Gastroesophageal sphincter (tissue), 4 donors: Measurements from ENCODE around the gene MIER2. TPM values are rescaled to one million over a fixed set of nuclear protein-coding genes. Genes with fewer than 3 reads are reported as not detected.

Experiments used
- ATAC-seq: fragments of 150-250 bp; one replicate; pipeline ENCODE4 v1.9.1; 2016; ENCODE audit warnings: mild to moderate bottlenecking, moderate library complexity
- H3K27ac ChIP-seq, 4 donors: fragments of 200-600 bp; sonication (generic) in 3 of 4; 1 replicate in 3 of 4; 2 replicates in 1 of 4; pipeline ENCODE4 v1.5.1; 2016 to 2019
- H3K27me3 ChIP-seq: fragments of 200-600 bp; sonication (generic); one replicate; pipeline ENCODE4 v1.5.1; 2019
- H3K36me3 ChIP-seq, 2 donors: fragments of 200-600 bp; sonication (generic); one replicate each; pipeline ENCODE4 v1.5.1; 2019; ENCODE audit warnings: control low read depth in 1 of 2
- H3K4me1 ChIP-seq, 3 donors: fragments of 200-600 bp; sonication (generic); 1 replicate in 2 of 3; 2 replicates in 1 of 3; pipeline ENCODE4 v1.5.1; 2016 to 2019; ENCODE audit warnings: control low read depth in 2 of 3
- H3K4me3 ChIP-seq, 2 donors: fragments of 200-600 bp; sonication (generic); one replicate each; pipeline ENCODE4 v1.5.1; 2019; ENCODE audit warnings: mild to moderate bottlenecking in 1 of 2, moderate library complexity in 1 of 2
- H3K9me3 ChIP-seq, 3 donors: fragments of 200-600 bp; sonication (generic); one replicate each; pipeline ENCODE4 v1.5.1; 2017 to 2019; ENCODE audit warnings: control low read depth in 2 of 3
- CTCF ChIP-seq, 4 experiments: fragments of 200-600 bp in 2 of 4; fragments of 450-650 bp in 2 of 4; sonication (generic) in 1 of 4; IDR thresholded peaks; one replicate each; pipeline ENCODE4 v1.5.1; 2017 to 2019; ENCODE audit warnings: antibody characterized with exemption in 4 of 4, mild to moderate bottlenecking in 2 of 4, moderate library complexity in 2 of 4
- EP300 ChIP-seq: sonication (generic); formaldehyde crosslinking; IDR thresholded peaks from one replicate; pipeline ENCODE4 v1.6.1; 2017; ENCODE audit warnings: antibody characterized with exemption, mild to moderate bottlenecking
- POLR2A ChIP-seq, 2 donors: fragments of 450-650 bp; IDR thresholded peaks; one replicate each; pipeline ENCODE4 v1.6.1; 2017; ENCODE audit warnings: antibody characterized with exemption in 2 of 2, mild to moderate bottlenecking in 2 of 2, moderate library complexity in 1 of 2
- POLR2AphosphoS5 ChIP-seq: sonication (generic); formaldehyde crosslinking; IDR thresholded peaks from one replicate; pipeline ENCODE4 v1.6.1; 2017; ENCODE audit warnings: antibody characterized with exemption
- WGBS, 2 donors: methylation state at CpG; one replicate each; pipeline ENCODE4 v1.1.5; 2018; ENCODE audit warnings: low coverage in 1 of 2; 5-methylcytosine and 5-hydroxymethylcytosine counted together
- total RNA-seq, 4 donors: library from RNA; depleted of rRNA; stranded (reverse); fragments of >200 nt; gene quantifications; one replicate each; pipeline ENCODE4 v1.1.0, GENCODE V29; 2016

Gene MIER2
- total RNA-seq, 4 donors from 2014 or later, result 8.3 to 24.0 (median 20.1) TPM

- no peaks in the 10 kb centered on the region for H3K4me1 ChIP-seq
- TF ChIP-seq EP300 (no peak), POLR2A (IDR thresholded peaks at IDR 0.05) (no peak), CTCF (IDR thresholded peaks at IDR 0.05) (no peak), POLR2AphosphoS5 (no peak)
- H3K9me3 ChIP-seq, result no peaks in the 10 kb centered on the region
- no peak overlapping the region for H3K27ac ChIP-seq
- WGBS, 2 donors, result no CpG with 5 or more reads among the region's 12 CpGs
- H3K4me3 ChIP-seq, result no peak overlapping the region
- H3K36me3 ChIP-seq, result peaks cover 0 to 10% of the 10 kb centered on the region in 2 donors
- peaks cover 55% of the 10 kb centered on the region for H3K27me3 ChIP-seq
- ATAC-seq, result no peak
These were observed 64.0 kb downstream of the MIER2 start for GRCh38 chr19:280541-281009.

DNA sequence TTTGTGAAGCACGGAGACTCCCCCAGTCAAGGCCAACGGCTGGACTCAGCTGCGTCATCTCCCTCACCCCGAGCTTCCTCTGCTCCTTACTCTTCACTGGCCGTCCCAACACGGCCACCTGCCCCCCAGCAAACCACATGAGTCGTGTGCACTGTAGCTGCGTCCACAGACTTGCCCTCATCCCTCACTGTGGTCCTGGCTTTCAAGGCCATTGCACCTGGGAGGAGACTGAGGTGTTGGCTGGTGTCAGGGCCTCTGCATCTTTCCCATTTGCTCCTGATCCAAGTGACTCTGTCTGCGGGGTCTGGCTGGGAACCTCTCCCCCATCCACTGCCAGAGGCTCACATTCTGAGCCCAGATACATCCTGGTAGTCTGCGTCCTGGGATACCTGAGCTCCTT, 64.9 kb downstream of the MIER2 start:
- peaks cover 0 to 10% of the 10 kb centered on the region in 2 donors for H3K36me3 ChIP-seq
- no peaks in the 10 kb centered on the region for H3K4me1 ChIP-seq
- H3K9me3 ChIP-seq, result no peaks in the 10 kb centered on the region
- TF ChIP-seq POLR2AphosphoS5 (no peak), CTCF (IDR thresholded peaks at IDR 0.05) (no peak), EP300 (no peak), POLR2A (IDR thresholded peaks at IDR 0.05) (no peak)
- WGBS, 2 donors, result 20 to 65% methylated on average over 1 to 6 of the region's 10 CpGs
- peaks cover 63% of the 10 kb centered on the region for H3K27me3 ChIP-seq
- H3K4me3 ChIP-seq, result no peak overlapping the region
- ATAC-seq, result no peak
- H3K27ac ChIP-seq, result no peak overlapping the region

DNA sequence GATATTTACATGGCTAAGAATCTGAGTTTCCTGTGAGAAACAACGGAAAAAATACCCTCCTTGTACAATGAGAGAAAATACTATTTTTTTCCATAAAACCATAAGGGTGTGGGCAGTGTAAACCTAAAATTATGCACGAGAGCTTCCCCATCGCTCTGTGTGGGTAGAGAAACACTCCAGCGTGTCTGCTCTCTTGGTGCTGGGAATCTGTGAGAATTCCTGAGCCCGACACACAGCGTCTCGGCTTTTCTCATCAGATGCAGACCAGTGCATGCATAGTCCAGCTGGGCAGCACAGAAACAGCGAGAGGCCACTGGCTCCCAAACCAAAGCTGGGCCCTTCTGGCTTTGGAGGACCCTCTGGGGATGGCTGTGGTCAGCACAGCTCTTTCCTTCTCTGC, 65.4 kb downstream of the MIER2 start:
- no peak overlapping the region for H3K4me3 ChIP-seq
- no peak for TF ChIP-seq POLR2A (IDR thresholded peaks at IDR 0.05)
- TF ChIP-seq CTCF (IDR thresholded peaks at IDR 0.05), result no peak
- TF ChIP-seq POLR2AphosphoS5, result no peak
- TF ChIP-seq EP300, result no peak
- H3K27me3 ChIP-seq, result peaks cover 63% of the 10 kb centered on the region
- ATAC-seq, result no peak
- H3K4me1 ChIP-seq, result no peaks in the 10 kb centered on the region
- peaks cover 0 to 10% of the 10 kb centered on the region in 2 donors for H3K36me3 ChIP-seq
- H3K27ac ChIP-seq, result no peak overlapping the region
- no peaks in the 10 kb centered on the region for H3K9me3 ChIP-seq
- 74 to 89% methylated on average over 3 to 8 of the region's 8 CpGs for WGBS, 2 donors

DNA sequence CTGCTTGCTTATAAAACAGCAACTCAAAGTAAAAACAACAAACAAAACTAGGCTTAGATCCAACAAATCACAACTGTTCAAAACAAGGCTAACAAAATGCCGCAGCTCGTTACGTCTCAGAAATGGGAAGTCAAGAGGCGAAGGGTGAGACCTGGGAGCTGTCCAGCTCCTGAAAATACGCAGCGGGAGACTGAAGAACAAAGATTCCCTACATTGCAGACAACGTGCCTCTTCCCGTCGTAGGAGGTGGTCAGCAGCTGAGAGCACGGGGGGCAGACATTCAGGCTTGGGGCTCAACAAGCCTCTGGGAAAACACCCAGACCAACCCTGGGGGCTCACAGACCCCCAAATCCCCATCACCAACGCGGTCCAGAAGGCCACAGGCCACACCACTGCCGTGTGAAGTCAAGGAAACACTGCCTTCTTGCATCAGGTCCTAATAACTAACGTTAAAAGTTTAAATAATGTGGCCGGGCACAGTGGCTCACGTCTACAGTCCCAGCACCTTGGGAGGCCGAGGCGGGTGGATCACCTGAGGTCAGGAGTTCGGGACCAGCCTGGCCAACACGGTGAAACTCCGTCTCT, 66.9 kb downstream of the MIER2 start:
- no peaks in the 10 kb centered on the region for H3K9me3 ChIP-seq
- no peaks in the 10 kb centered on the region for H3K4me1 ChIP-seq
- H3K27me3 ChIP-seq, result peaks cover 63% of the 10 kb centered on the region
- peaks cover 0 to 10% of the 10 kb centered on the region in 2 donors for H3K36me3 ChIP-seq
- ATAC-seq, result no peak
- H3K27ac ChIP-seq, result no peak overlapping the region
- WGBS, 2 donors, result 23 to 26% methylated on average over 9 to 12 of the region's 21 CpGs
- no peak overlapping the region for H3K4me3 ChIP-seq
- TF ChIP-seq CTCF (IDR thresholded peaks at IDR 0.05) (no peak), EP300 (no peak), POLR2A (IDR thresholded peaks at IDR 0.05) (no peak), POLR2AphosphoS5 (no peak)

GRCh38 chr19:277131-277530, 67.5 kb downstream of the MIER2 start:
- no peak for ATAC-seq
- TF ChIP-seq POLR2AphosphoS5 (no peak), CTCF (IDR thresholded peaks at IDR 0.05) (no peak)
- WGBS, 2 donors, result 74 to 79% methylated on average over 3 to 7 of the region's 7 CpGs
- H3K36me3 ChIP-seq, result peaks cover 0 to 10% of the 10 kb centered on the region in 2 donors
- no peak overlapping the region for H3K27ac ChIP-seq
- H3K27me3 ChIP-seq, result peaks cover 61% of the 10 kb centered on the region
- no peak overlapping the region for H3K4me3 ChIP-seq
- no peaks in the 10 kb centered on the region for H3K4me1 ChIP-seq
- no peaks in the 10 kb centered on the region for H3K9me3 ChIP-seq
